Measurements from ENCODE around the gene TSSC4.

GRCh38 chr11:2361565-2361964, 39.0 kb upstream of the TSSC4 start:
- TF ChIP-seq, protein P1, sequence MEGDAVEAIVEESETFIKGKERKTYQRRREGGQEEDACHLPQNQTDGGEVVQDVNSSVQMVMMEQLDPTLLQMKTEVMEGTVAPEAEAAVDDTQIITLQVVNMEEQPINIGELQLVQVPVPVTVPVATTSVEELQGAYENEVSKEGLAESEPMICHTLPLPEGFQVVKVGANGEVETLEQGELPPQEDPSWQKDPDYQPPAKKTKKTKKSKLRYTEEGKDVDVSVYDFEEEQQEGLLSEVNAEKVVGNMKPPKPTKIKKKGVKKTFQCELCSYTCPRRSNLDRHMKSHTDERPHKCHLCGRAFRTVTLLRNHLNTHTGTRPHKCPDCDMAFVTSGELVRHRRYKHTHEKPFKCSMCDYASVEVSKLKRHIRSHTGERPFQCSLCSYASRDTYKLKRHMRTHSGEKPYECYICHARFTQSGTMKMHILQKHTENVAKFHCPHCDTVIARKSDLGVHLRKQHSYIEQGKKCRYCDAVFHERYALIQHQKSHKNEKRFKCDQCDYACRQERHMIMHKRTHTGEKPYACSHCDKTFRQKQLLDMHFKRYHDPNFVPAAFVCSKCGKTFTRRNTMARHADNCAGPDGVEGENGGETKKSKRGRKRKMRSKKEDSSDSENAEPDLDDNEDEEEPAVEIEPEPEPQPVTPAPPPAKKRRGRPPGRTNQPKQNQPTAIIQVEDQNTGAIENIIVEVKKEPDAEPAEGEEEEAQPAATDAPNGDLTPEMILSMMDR (conservative IDR thresholded peaks at IDR 0.05), result no peak
- no peak for TF ChIP-seq EZH2 (IDR thresholded peaks at IDR 0.05; ENCODE audit: low read depth)

Measured in PC-9 (cell line).